IMR-90 (cell line): ENCODE data around the gene GRM4. TPM values are rescaled to one million over a fixed set of nuclear protein-coding genes. Genes with fewer than 3 reads are reported as not detected.

ENCODE experiments used
- ATAC-seq: fragments of 200-7000 bp; cut with Tn5 transposase; 2 replicates; pipeline ENCODE4 v1.9.1; 2020; ENCODE audit warnings: low read depth, mild to moderate bottlenecking, moderate library complexity
- BruUV-seq: library from RNA; stranded (reverse); fragments of 400-500 nt; replicated peaks from 2 replicates; lab custom pipeline; 2021; lab: Mats Ljungman, UMichigan
- CTCF ChIA-PET: fragments of 300-600 bp; formaldehyde crosslinking; extraction: SDS; loops from one replicate; lab custom pipeline; 2021; ENCODE audit warnings: antibody characterized with exemption; lab: Yijun Ruan, JAX
- POLR2A ChIA-PET: fragments of 300-600 bp; sonication (Branson Sonifier 250); formaldehyde crosslinking; loops from one replicate; lab custom pipeline; 2022; ENCODE audit warnings: antibody characterized with exemption; ENCODE audit not compliant: unreplicated experiment; lab: Charles Lee
- DNase-seq: peaks from one replicate; pipeline ENCODE4 v3.0.0; 2013
- H2AFZ ChIP-seq: replicated peaks from 2 replicates; pipeline ENCODE3; 2013; ENCODE audit warnings: low read length, mild to moderate bottlenecking; ENCODE audit not compliant: poor library complexity
- H2AK5ac ChIP-seq: 2 replicates; pipeline ENCODE4 v1.6.1; 2013; ENCODE audit warnings: low read depth, low read length, inconsistent platforms
- H2AK9ac ChIP-seq: replicated peaks from 2 replicates; pipeline ENCODE3; 2013; ENCODE audit warnings: mild to moderate bottlenecking, low read depth, low read length, moderate library complexity; ENCODE audit not compliant: poor library complexity
- H2BK120ac ChIP-seq: 2 replicates; pipeline ENCODE4 v1.6.1; 2013; ENCODE audit warnings: low read depth, low read length, inconsistent platforms
- H2BK15ac ChIP-seq: 3 replicates; pipeline ENCODE4 v1.6.1; 2013; ENCODE audit warnings: low read depth, low read length, inconsistent platforms
- H2BK20ac ChIP-seq: 2 replicates; pipeline ENCODE4 v1.6.1; 2013; ENCODE audit warnings: low read depth, mild to moderate bottlenecking, inconsistent platforms, low read length, moderate library complexity
- H2BK5ac ChIP-seq: 2 replicates; pipeline ENCODE4 v1.6.1; 2013; ENCODE audit warnings: mild to moderate bottlenecking, low read depth, low read length, inconsistent platforms; ENCODE audit not compliant: poor library complexity, severe bottlenecking
- H3K14ac ChIP-seq: replicated peaks from 2 replicates; pipeline ENCODE4 v1.6.1; 2013; ENCODE audit warnings: low read depth, low read length, inconsistent platforms
- H3K18ac ChIP-seq: 2 replicates; pipeline ENCODE4 v1.6.1; 2013; ENCODE audit warnings: low read depth, low read length, control low read depth
- H3K23ac ChIP-seq: 2 replicates; pipeline ENCODE4 v1.6.1; 2013; ENCODE audit warnings: low read depth, low read length, inconsistent platforms
- H3K27ac ChIP-seq: 2 replicates; pipeline ENCODE4 v1.5.1; 2013; ENCODE audit warnings: mild to moderate bottlenecking, control low read depth, low read length; ENCODE audit not compliant: insufficient read depth
- H3K27me3 ChIP-seq: 2 replicates; pipeline ENCODE4 v1.6.1; 2013; ENCODE audit warnings: low read length; ENCODE audit not compliant: control insufficient read depth, insufficient read depth
- H3K36me3 ChIP-seq: 2 replicates; pipeline ENCODE4 v1.6.1; 2013; ENCODE audit warnings: low read length, mixed read lengths; ENCODE audit not compliant: control insufficient read depth, insufficient read depth
- H3K4ac ChIP-seq: 2 replicates; pipeline ENCODE4 v1.6.1; 2013; ENCODE audit warnings: low read depth, low read length, inconsistent platforms
- H3K4me1 ChIP-seq: 2 replicates; pipeline ENCODE4 v1.6.1; 2013; ENCODE audit warnings: low read length, mixed read lengths; ENCODE audit not compliant: control insufficient read depth, insufficient read depth
- H3K4me2 ChIP-seq: 2 replicates; pipeline ENCODE4 v1.6.1; 2013; ENCODE audit warnings: low read depth, mild to moderate bottlenecking, control low read depth, low read length, moderate library complexity
- H3K4me3 ChIP-seq: 2 replicates; pipeline ENCODE4 v1.5.1; 2013; ENCODE audit warnings: low read depth, mild to moderate bottlenecking, control low read depth, low read length, moderate library complexity; ENCODE audit not compliant: insufficient read depth
- H3K56ac ChIP-seq: 2 replicates; pipeline ENCODE4 v1.6.1; 2013; ENCODE audit warnings: low read length, inconsistent platforms; ENCODE audit not compliant: insufficient read depth; ENCODE audit errors: extremely low read depth
- H3K79me1 ChIP-seq, 2 experiments: 2 replicates each; pipeline ENCODE4 v1.6.1; 2013; ENCODE audit warnings: low read length in 2 of 2, inconsistent platforms in 1 of 2, low read depth in 1 of 2
- H3K9ac ChIP-seq: 2 replicates; pipeline ENCODE4 v1.6.1; 2013; ENCODE audit warnings: low read depth, low read length, control low read depth
- H3K9me1 ChIP-seq: 2 replicates; pipeline ENCODE4 v1.6.1; 2013; ENCODE audit warnings: low read length, inconsistent platforms; ENCODE audit not compliant: insufficient read depth
- H3K9me3 ChIP-seq: 2 replicates; pipeline ENCODE4 v1.6.1; 2013; ENCODE audit warnings: low read length; ENCODE audit not compliant: control insufficient read depth, insufficient read depth
- H4K20me1 ChIP-seq: 2 replicates; pipeline ENCODE4 v1.6.1; 2013; ENCODE audit warnings: low read length, inconsistent platforms; ENCODE audit not compliant: insufficient read depth
- H4K5ac ChIP-seq: 2 replicates; pipeline ENCODE4 v1.6.1; 2013; ENCODE audit warnings: mild to moderate bottlenecking, low read depth, low read length, control low read depth
- H4K8ac ChIP-seq, 2 experiments: 2 replicates each; pipeline ENCODE4 v1.6.1; 2013; ENCODE audit warnings: low read depth in 2 of 2, low read length in 2 of 2, control low read depth in 1 of 2, inconsistent platforms in 1 of 2
- H4K91ac ChIP-seq: 2 replicates; pipeline ENCODE4 v1.6.1; 2013; ENCODE audit warnings: low read depth, low read length, inconsistent platforms; ENCODE audit not compliant: insufficient read depth
- BHLHE40 ChIP-seq: fragments of 150-350 bp; IDR thresholded peaks from 2 replicates; pipeline ENCODE4 v1.6.1; 2016; ENCODE audit warnings: mild to moderate bottlenecking, low read depth, low read length
- MAFK ChIP-seq: IDR thresholded peaks from 2 replicates; pipeline ENCODE4 v1.6.1; 2012; ENCODE audit warnings: low read depth, low read length, improper control_type of control experiment
- NFE2L2 ChIP-seq: fragments of 150-350 bp; IDR thresholded peaks from 2 replicates; pipeline ENCODE4 v1.6.1; 2016; ENCODE audit warnings: low read depth, mild to moderate bottlenecking, low read length
- RFX5 ChIP-seq: IDR thresholded peaks from 2 replicates; pipeline ENCODE4 v1.8.0; 2012; ENCODE audit warnings: low read depth, mild to moderate bottlenecking, low read length, moderate library complexity
- WGBS, 2 experiments: methylation state at CpG; one replicate each; pipeline versions ENCODE4 v1.1.5 to v1.1.7; 2013; ENCODE audit warnings: missing lambda C conversion rate in 2 of 2; ENCODE audit not compliant: insufficient read length in 1 of 2; ENCODE audit errors: extremely low coverage in 2 of 2; 5-methylcytosine and 5-hydroxymethylcytosine counted together
- dilution Hi-C: fragments of 300-500 bp; cut with HindIII; formaldehyde crosslinking; loops from one replicate; pipeline ENCODE4 v1.14.3; 2018; ENCODE audit warnings: low sequenced_read_pairs; ENCODE audit not compliant: unreplicated experiment
- in situ Hi-C: fragments of 300-500 bp; cut with MboI; formaldehyde crosslinking; loops from 3 replicates; pipeline ENCODE4 v1.14.3; 2019; ENCODE audit warnings: low sequenced_read_pairs, inconsistent platforms, mixed read lengths
- intact Hi-C: fragments of 100-400 bp; cut with micrococcal nuclease; formaldehyde crosslinking; loops from 2 replicates; pipeline ENCODE4 v1.10.0; 2022
- polyA plus RNA-seq, 3 experiments: library from polyadenylated mRNA; depleted of rRNA; stranded (reverse); fragments of >200 nt; gene quantifications; 2 replicates each; pipeline ENCODE4 v1.2.3, GENCODE V29; 2012; ENCODE audit warnings: low replicate concordance in 1 of 3
- total RNA-seq: library from RNA; depleted of rRNA; stranded (reverse); fragments of >200 nt; gene quantifications from 2 replicates; pipeline ENCODE4 v1.2.3, GENCODE V29; 2012
- TF ChIP-seq, protein P1 (sequence below): conservative IDR thresholded peaks from 2 replicates; pipeline ENCODE4 v1.5.1; 2012; ENCODE audit warnings: mild to moderate bottlenecking, low read depth, low read length, improper control_type of control experiment
- TF ChIP-seq, protein P2 (sequence below): fragments of 150-350 bp; IDR thresholded peaks from 2 replicates; pipeline ENCODE4 v1.6.1; 2016; ENCODE audit warnings: low read depth, mild to moderate bottlenecking, low read length, moderate library complexity, borderline replicate concordance

Gene GRM4
- total and polyA plus RNA-seq, 2 of the 4 experiments (the other 2 are of a cell fraction): 0.02 TPM; not detected in 1

- Histone ChIP-seq H2BK15ac (no peak overlapping the region), H3K9me3 (no peaks in the 10 kb centered on the region), H4K5ac (no peak overlapping the region), H3K79me1 (no peaks in the 10 kb centered on the region), H3K18ac (no peak overlapping the region), H3K9me1 (peaks cover 10% of the 10 kb centered on the region), H3K14ac (no peak overlapping the region), H4K20me1 (no peaks in the 10 kb centered on the region; the same call in 1 of the 2 replicates), H3K36me3 (no peaks in the 10 kb centered on the region), H2AK5ac (no peak overlapping the region), H2AK9ac (no peak overlapping the region), H2BK20ac (no peak overlapping the region), H2BK5ac (no peak overlapping the region), H4K8ac (no peak overlapping the region), H2BK120ac (no peak overlapping the region), H4K91ac (no peak overlapping the region), H3K4me3 (no peak overlapping the region), H3K4me1 (no peaks in the 10 kb centered on the region), H3K27ac (no peak overlapping the region), H3K23ac (no peak overlapping the region), H3K27me3 (peaks cover 49% of the 10 kb centered on the region), H3K4ac (no peak overlapping the region), H3K4me2 (no peak overlapping the region), H3K56ac (no peak overlapping the region), H2AFZ (no peak overlapping the region), H3K9ac (no peak overlapping the region)
- in situ Hi-C loops: no loop called here
- BruUV-seq: no TSS peak
- WGBS, 2 experiments: 17% methylated on average over 7 of the region's 13 CpGs; no CpG with 5 or more reads in 1 of the 2 experiments
- intact Hi-C loops: loop anchor here (10.0 kb wide), 1 partner anchor 537 kb away; no protein-coding TSS in a partner anchor
- dilution Hi-C loops: no loop called here
- ChIA-PET CTCF (no interaction called here), POLR2A (no interaction called here)
- no peak for DNase-seq
- no peak for TF ChIP-seq RFX5
- no peak for TF ChIP-seq BHLHE40
- TF ChIP-seq NFE2L2: no peak
- TF ChIP-seq, protein P1, sequence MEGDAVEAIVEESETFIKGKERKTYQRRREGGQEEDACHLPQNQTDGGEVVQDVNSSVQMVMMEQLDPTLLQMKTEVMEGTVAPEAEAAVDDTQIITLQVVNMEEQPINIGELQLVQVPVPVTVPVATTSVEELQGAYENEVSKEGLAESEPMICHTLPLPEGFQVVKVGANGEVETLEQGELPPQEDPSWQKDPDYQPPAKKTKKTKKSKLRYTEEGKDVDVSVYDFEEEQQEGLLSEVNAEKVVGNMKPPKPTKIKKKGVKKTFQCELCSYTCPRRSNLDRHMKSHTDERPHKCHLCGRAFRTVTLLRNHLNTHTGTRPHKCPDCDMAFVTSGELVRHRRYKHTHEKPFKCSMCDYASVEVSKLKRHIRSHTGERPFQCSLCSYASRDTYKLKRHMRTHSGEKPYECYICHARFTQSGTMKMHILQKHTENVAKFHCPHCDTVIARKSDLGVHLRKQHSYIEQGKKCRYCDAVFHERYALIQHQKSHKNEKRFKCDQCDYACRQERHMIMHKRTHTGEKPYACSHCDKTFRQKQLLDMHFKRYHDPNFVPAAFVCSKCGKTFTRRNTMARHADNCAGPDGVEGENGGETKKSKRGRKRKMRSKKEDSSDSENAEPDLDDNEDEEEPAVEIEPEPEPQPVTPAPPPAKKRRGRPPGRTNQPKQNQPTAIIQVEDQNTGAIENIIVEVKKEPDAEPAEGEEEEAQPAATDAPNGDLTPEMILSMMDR: 0 out of 2 replicates have a peak, but pooled peaks have one; percentile 11
- TF ChIP-seq, protein P2, sequence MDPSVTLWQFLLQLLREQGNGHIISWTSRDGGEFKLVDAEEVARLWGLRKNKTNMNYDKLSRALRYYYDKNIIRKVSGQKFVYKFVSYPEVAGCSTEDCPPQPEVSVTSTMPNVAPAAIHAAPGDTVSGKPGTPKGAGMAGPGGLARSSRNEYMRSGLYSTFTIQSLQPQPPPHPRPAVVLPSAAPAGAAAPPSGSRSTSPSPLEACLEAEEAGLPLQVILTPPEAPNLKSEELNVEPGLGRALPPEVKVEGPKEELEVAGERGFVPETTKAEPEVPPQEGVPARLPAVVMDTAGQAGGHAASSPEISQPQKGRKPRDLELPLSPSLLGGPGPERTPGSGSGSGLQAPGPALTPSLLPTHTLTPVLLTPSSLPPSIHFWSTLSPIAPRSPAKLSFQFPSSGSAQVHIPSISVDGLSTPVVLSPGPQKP: no peak
- TF ChIP-seq MAFK: no peak
- no peak; the same call in 1 of the 2 replicates for ATAC-seq
Measured at GRCh38 chr6:34067814-34068213, 78.1 kb downstream of the GRM4 start.
